Measurements from ENCODE around the gene SLC35G6. TPM values are rescaled to one million over a fixed set of nuclear protein-coding genes. Genes with fewer than 3 reads are reported as not detected.

The SLC35G6 gene
- total RNA-seq, 1 experiment from 2014 or later = 0.26 TPM

GRCh38 chr17:7477392-7478275 is 3.6 kb upstream of the SLC35G6 start:
- CTCF ChIA-PET = interaction anchor here (1.1 to 5.3 kb wide), 7 partner anchors 37 to 122 kb away, joined by 3 to 27 read pairs (median 11); partner anchors contain the start of genes FGF11 and TMEM102
- Mint-ChIP-seq H3K36me3 (no peaks in the 10 kb centered on the region), H3K27me3 (ENCODE audit: low read depth) (no peaks in the 10 kb centered on the region), H3K4me3 (peak overlapping the region; percentile 80), H3K4me1 (peaks cover 48% of the 10 kb centered on the region), H3K27ac (peak overlapping the region; percentile 66), H3K9me3 (no peaks in the 10 kb centered on the region)
- ATAC-seq = no peak
- TF ChIP-seq NR1H2 (CRISPR knock-in tag; IDR thresholded peaks at IDR 0.05) = no peak
- DNase-seq (ENCODE audit: low spot score) = no peak
- POLR2A ChIA-PET = interaction anchor here (0.6 to 2.6 kb wide), 5 partner anchors 32 to 415 kb away, joined by 3 to 13 read pairs (median 5); no protein-coding TSS in a partner anchor

GRCh38 chr17:7478276-7479212 is 2.7 kb upstream of the SLC35G6 start:
- H3K4me1 Mint-ChIP-seq = peaks cover 55% of the 10 kb centered on the region
- H3K27me3 Mint-ChIP-seq (ENCODE audit: low read depth) = no peaks in the 10 kb centered on the region
- H3K4me3 Mint-ChIP-seq = peak overlapping the region; percentile 80
- peak; percentile 17 for ATAC-seq
- ChIA-PET CTCF (interaction anchor here (1.0 to 5.3 kb wide), 7 partner anchors 11 to 82 kb away, joined by 3 to 27 read pairs (median 5); partner anchors contain the start of genes FGF11 and TMEM102), POLR2A (interaction anchor here (0.6 to 2.6 kb wide), 7 partner anchors 33 to 414 kb away, joined by 3 to 13 read pairs (median 5); partner anchors contain the start of gene CHRNB1)
- peak overlapping the region; percentile 66 for H3K27ac Mint-ChIP-seq
- H3K36me3 Mint-ChIP-seq = no peaks in the 10 kb centered on the region
- no peaks in the 10 kb centered on the region for H3K9me3 Mint-ChIP-seq
- peak; percentile 51 for DNase-seq (ENCODE audit: low spot score)
- TF ChIP-seq PREB (CRISPR knock-in tag; IDR thresholded peaks at IDR 0.05; ENCODE audit: borderline replicate concordance) (no peak), SP1 (CRISPR knock-in tag; conservative IDR thresholded peaks at IDR 0.05) (no peak), JUN (CRISPR knock-in tag; IDR thresholded peaks at IDR 0.05) (no peak), NFYB (CRISPR knock-in tag; conservative IDR thresholded peaks at IDR 0.05; ENCODE audit: low read depth) (no peak), IRF2 (CRISPR knock-in tag; IDR thresholded peaks at IDR 0.05; ENCODE audit: borderline replicate concordance, low read depth) (no peak), MAX (CRISPR knock-in tag; IDR thresholded peaks at IDR 0.05) (no peak), ZNF281 (CRISPR knock-in tag; IDR thresholded peaks at IDR 0.05) (peak; percentile 40; the same call in 1 of the 2 replicates), E2F4 (CRISPR knock-in tag; IDR thresholded peaks at IDR 0.05; ENCODE audit: borderline replicate concordance, low read depth) (0 out of 2 replicates have a peak, but pooled peaks have one; percentile 4), HMGXB4 (CRISPR knock-in tag; IDR thresholded peaks at IDR 0.05) (no peak), CDX4 (CRISPR knock-in tag; IDR thresholded peaks at IDR 0.05; ENCODE audit: borderline replicate concordance) (no peak), FOXP4 (CRISPR knock-in tag; IDR thresholded peaks at IDR 0.05) (no peak), EMX1 (CRISPR knock-in tag; IDR thresholded peaks at IDR 0.05) (no peak), AFF4 (CRISPR knock-in tag; IDR thresholded peaks at IDR 0.05; ENCODE audit: borderline replicate concordance) (no peak)

All from WTC11 (cell line).